ENCODE measurements around the gene SPON1.
"Not testable (repeated sequence)": the region's sequence is repeated elsewhere in the genome, so short reads cannot be mapped to it uniquely, and the experiment has no call there.

The SPON1 gene

GRCh38 chr11:13962562-13963168 is at the start of gene SPON1:
TSS of gene SPON1 (plus strand) at chr11:13962723. CDS start at chr11:13962905, 182 bp downstream.
- peak; percentile 63 for DNase-seq (ENCODE audit: low spot score)

- no peak for DNase-seq (ENCODE audit: low spot score)
Observed at GRCh38 chr11:13917264-13917663, 45.3 kb upstream of the SPON1 start.

- DNase-seq (ENCODE audit: low spot score): no peak
Observed at GRCh38 chr11:13917904-13918303, 44.6 kb upstream of the SPON1 start.

- no peak for DNase-seq (ENCODE audit: low spot score)
Observed at GRCh38 chr11:13920756-13921155, 41.8 kb upstream of the SPON1 start.

- no peak for DNase-seq (ENCODE audit: low spot score)
Observed at GRCh38 chr11:13921545-13921944, 41.0 kb upstream of the SPON1 start.

- DNase-seq (ENCODE audit: low spot score): no peak
Observed at GRCh38 chr11:13923182-13923581, 39.3 kb upstream of the SPON1 start.

- no peak for DNase-seq (ENCODE audit: low spot score)
Observed at GRCh38 chr11:13923716-13924650, 38.5 kb upstream of the SPON1 start.

- DNase-seq (ENCODE audit: low spot score): no peak
Observed at GRCh38 chr11:13924801-13925327, 37.7 kb upstream of the SPON1 start.

- DNase-seq (ENCODE audit: low spot score): not testable (repeated sequence)
Observed at GRCh38 chr11:13926366-13926765, 36.2 kb upstream of the SPON1 start.

GRCh38 chr11:13926981-13927380 is 35.5 kb upstream of the SPON1 start:
- DNase-seq (ENCODE audit: low spot score): no peak

GRCh38 chr11:13927481-13927880 is 35.0 kb upstream of the SPON1 start:
- DNase-seq (ENCODE audit: low spot score): no peak

- DNase-seq (ENCODE audit: low spot score): peak; percentile 32
Observed at GRCh38 chr11:13928566-13929251, 33.8 kb upstream of the SPON1 start.

GRCh38 chr11:13929395-13929891 is 33.1 kb upstream of the SPON1 start:
- DNase-seq (ENCODE audit: low spot score): no peak

GRCh38 chr11:13931356-13931755 is 31.2 kb upstream of the SPON1 start:
- DNase-seq (ENCODE audit: low spot score): no peak

GRCh38 chr11:13937154-13937553 is 25.4 kb upstream of the SPON1 start:
- not testable (repeated sequence) for DNase-seq (ENCODE audit: low spot score)

- not testable (repeated sequence) for DNase-seq (ENCODE audit: low spot score)
Observed at GRCh38 chr11:13938829-13939228, 23.7 kb upstream of the SPON1 start.

- DNase-seq (ENCODE audit: low spot score): peak; percentile 22
Observed at GRCh38 chr11:13939961-13940906, 22.3 kb upstream of the SPON1 start.

- no peak for DNase-seq (ENCODE audit: low spot score)
Observed at GRCh38 chr11:13940907-13941256, 21.6 kb upstream of the SPON1 start.

- no peak for DNase-seq (ENCODE audit: low spot score)
Observed at GRCh38 chr11:13941775-13942174, 20.7 kb upstream of the SPON1 start.

GRCh38 chr11:13942378-13942777 is 20.1 kb upstream of the SPON1 start:
- DNase-seq (ENCODE audit: low spot score): no peak

GRCh38 chr11:13942971-13943381 is 19.5 kb upstream of the SPON1 start:
- no peak for DNase-seq (ENCODE audit: low spot score)
